Stimulated activated CD8-positive, alpha-beta memory T cell treated with anti-CD3 and anti-CD28 coated beads, Interleukin-15, amount 100 ng/mL, for 24 hours (primary cell): ENCODE results near the gene STEEP1.

ENCODE experiments used
- DNase-seq: peaks from one replicate; pipeline ENCODE4 v3.0.0-alpha.2; 2020; ENCODE audit warnings: low read depth

Gene STEEP1

GRCh38 chrX:119488749-119489148, 76.5 kb downstream of the STEEP1 start:
- DNase-seq, result no peak
